CD4-positive, CD25-positive, alpha-beta regulatory T cell (primary cell): Measurements from ENCODE around the gene COA8. TPM values are rescaled to one million over a fixed set of nuclear protein-coding genes. Genes with fewer than 3 reads are reported as not detected.

ENCODE experiments used
- ATAC-seq, 2 donors: fragments of 150-1000 bp; cut with Tn5 transposase; one replicate each; pipeline ENCODE4 v1.10.0; 2021; ENCODE audit warnings: low read depth in 2 of 2, moderate number of reproducible peaks in 2 of 2, moderate library complexity in 1 of 2
- DNase-seq, 3 donors: peaks; one replicate each; pipeline versions ENCODE4 v3.0.0 to v3.0.0-alpha.2; 2012 to 2022; ENCODE audit warnings: mixed read lengths in 1 of 3
- H3K27ac ChIP-seq: one replicate; pipeline ENCODE4 v1.7.0; 2013; ENCODE audit warnings: mild to moderate bottlenecking, low read length; ENCODE audit not compliant: insufficient read depth, poor library complexity, severe bottlenecking
- H3K27me3 ChIP-seq: one replicate; pipeline ENCODE4 v1.7.0; 2013; ENCODE audit warnings: low read length; ENCODE audit not compliant: control insufficient read depth, insufficient read depth
- H3K36me3 ChIP-seq: one replicate; pipeline ENCODE4 v1.7.0; 2013; ENCODE audit warnings: mild to moderate bottlenecking, low read length, moderate library complexity; ENCODE audit not compliant: control insufficient read depth, insufficient read depth
- H3K4me1 ChIP-seq: 2 replicates; pipeline ENCODE4 v1.7.0; 2013; ENCODE audit warnings: mild to moderate bottlenecking, low read length; ENCODE audit not compliant: insufficient read depth, control insufficient read depth, poor library complexity, severe bottlenecking
- H3K4me3 ChIP-seq: one replicate; pipeline ENCODE4 v1.7.0; 2013; ENCODE audit warnings: low read depth, mild to moderate bottlenecking, low read length, moderate library complexity
- H3K9me3 ChIP-seq, 2 experiments: 1 replicate in 1 of 2; 2 replicates in 1 of 2; pipeline ENCODE4 v1.7.0; 2013; ENCODE audit warnings: low read length in 2 of 2, mild to moderate bottlenecking in 1 of 2, moderate library complexity in 1 of 2; ENCODE audit not compliant: control insufficient read depth in 2 of 2
- H3K27ac Mint-ChIP-seq, 3 donors: one replicate each; pipeline ENCODE4 v1.8.0; 2020 to 2022; ENCODE audit warnings: mild to moderate bottlenecking in 3 of 3, mixed read lengths in 3 of 3, moderate library complexity in 2 of 3
- H3K27me3 Mint-ChIP-seq: one replicate; pipeline ENCODE4 v1.8.0; 2022; ENCODE audit warnings: mild to moderate bottlenecking, mixed read lengths
- H3K36me3 Mint-ChIP-seq: one replicate; pipeline ENCODE4 v1.8.0; 2020; ENCODE audit warnings: mixed read lengths
- H3K4me1 Mint-ChIP-seq, 4 donors: one replicate each; pipeline ENCODE4 v1.8.0; 2020 to 2022; ENCODE audit warnings: mixed read lengths in 4 of 4, mild to moderate bottlenecking in 1 of 4
- H3K4me3 Mint-ChIP-seq, 4 donors: one replicate each; pipeline ENCODE4 v1.8.0; 2020 to 2022; ENCODE audit warnings: mild to moderate bottlenecking in 4 of 4, mixed read lengths in 4 of 4, moderate library complexity in 3 of 4
- H3K9me3 Mint-ChIP-seq, 7 donors: one replicate each; pipeline ENCODE4 v1.8.0; 2020 to 2022; ENCODE audit warnings: mixed read lengths in 7 of 7, mild to moderate bottlenecking in 3 of 7, moderate library complexity in 2 of 7
- polyA plus RNA-seq, 4 donors: library from polyadenylated mRNA; unstranded; fragments of 300-500 nt; fragmentation: Illumina TruSeq; gene quantifications; one replicate each; pipeline ENCODE4 v1.2.3, GENCODE V29; 2021
- total RNA-seq: library from RNA; stranded (reverse); gene quantifications from one replicate; pipeline ENCODE4 v1.2.3, GENCODE V29; 2022

COA8 gene
- total and polyA plus RNA-seq, 5 donors from 2014 or later, result 15.1 to 55.0 (median 48.6) TPM

- DNase-seq, result no peak
- Histone ChIP-seq H3K36me3 (peaks cover 10% of the 10 kb centered on the region), H3K4me1 (peaks cover 4% of the 10 kb centered on the region), H3K9me3 (no peaks in the 10 kb centered on the region), H3K4me3 (no peak overlapping the region), H3K27me3 (no peaks in the 10 kb centered on the region), H3K27ac (no peak overlapping the region)
- Mint-ChIP-seq H3K4me1 (peaks cover 0 to 26% (median 16%) of the 10 kb centered on the region in 4 donors), H3K27ac (peak overlapping the region in 1 of 3 donors; percentile 22), H3K36me3 (no peaks in the 10 kb centered on the region), H3K27me3 (no peaks in the 10 kb centered on the region), H3K9me3 (no peaks in the 10 kb centered on the region), H3K4me3 (peak overlapping the region in 1 of 4 donors; percentile 47)
- ATAC-seq, result no peak
Observed at GRCh38 chr14:103568952-103569351, 6.2 kb downstream of the COA8 start.

- H3K4me3 ChIP-seq, result no peak overlapping the region
- peaks cover 0 to 22% (median 12%) of the 10 kb centered on the region in 4 donors for H3K4me1 Mint-ChIP-seq
- H3K9me3 ChIP-seq, result no peaks in the 10 kb centered on the region
- H3K27ac ChIP-seq, result no peak overlapping the region
- H3K36me3 Mint-ChIP-seq, result peaks cover 4% of the 10 kb centered on the region
- H3K9me3 Mint-ChIP-seq, result no peaks in the 10 kb centered on the region
- H3K27me3 ChIP-seq, result no peaks in the 10 kb centered on the region
- peak overlapping the region in 1 of 4 donors; percentile 47 for H3K4me3 Mint-ChIP-seq
- H3K4me1 ChIP-seq, result no peaks in the 10 kb centered on the region
- H3K27ac Mint-ChIP-seq, result peak overlapping the region in 1 of 3 donors; percentile 22
- no peaks in the 10 kb centered on the region for H3K27me3 Mint-ChIP-seq
- no peak for ATAC-seq
- DNase-seq, result no peak
- H3K36me3 ChIP-seq, result peaks cover 14% of the 10 kb centered on the region
Observed at GRCh38 chr14:103569408-103569807, 6.6 kb downstream of the COA8 start.

GRCh38 chr14:103574104-103574503 lies 11.3 kb downstream of the COA8 start:
- Histone ChIP-seq H3K9me3 (no peaks in the 10 kb centered on the region), H3K4me3 (no peak overlapping the region), H3K27ac (no peak overlapping the region), H3K4me1 (no peaks in the 10 kb centered on the region), H3K36me3 (peaks cover 42% of the 10 kb centered on the region), H3K27me3 (no peaks in the 10 kb centered on the region)
- Mint-ChIP-seq H3K36me3 (peaks cover 25% of the 10 kb centered on the region), H3K9me3 (no peaks in the 10 kb centered on the region), H3K4me1 (peaks cover 0 to 5% (median 0%) of the 10 kb centered on the region in 4 donors), H3K27me3 (no peaks in the 10 kb centered on the region), H3K27ac (no peak overlapping the region), H3K4me3 (no peak overlapping the region)
- no peak for DNase-seq
- ATAC-seq, result no peak

- DNase-seq (no peak), ATAC-seq (no peak)
- H3K4me1 Mint-ChIP-seq, result peaks cover 0 to 5% (median 0%) of the 10 kb centered on the region in 4 donors
- Histone ChIP-seq H3K9me3 (no peaks in the 10 kb centered on the region), H3K36me3 (peaks cover 43% of the 10 kb centered on the region), H3K27me3 (no peaks in the 10 kb centered on the region), H3K27ac (no peak overlapping the region), H3K4me3 (no peak overlapping the region), H3K4me1 (no peaks in the 10 kb centered on the region)
- peak overlapping the region in 1 of 3 donors; percentile 69 for H3K27ac Mint-ChIP-seq
- no peaks in the 10 kb centered on the region for H3K27me3 Mint-ChIP-seq
- H3K4me3 Mint-ChIP-seq, result no peak overlapping the region
- peaks cover 25% of the 10 kb centered on the region for H3K36me3 Mint-ChIP-seq
- no peaks in the 10 kb centered on the region for H3K9me3 Mint-ChIP-seq
Observed at GRCh38 chr14:103574707-103575285, 12.0 kb downstream of the COA8 start.

GRCh38 chr14:103576371-103577024 lies 13.7 kb downstream of the COA8 start:
- Mint-ChIP-seq H3K27ac (no peak overlapping the region), H3K9me3 (no peaks in the 10 kb centered on the region), H3K36me3 (peaks cover 30% of the 10 kb centered on the region), H3K4me3 (no peak overlapping the region), H3K27me3 (no peaks in the 10 kb centered on the region), H3K4me1 (peaks cover 0 to 5% (median 0%) of the 10 kb centered on the region in 4 donors)
- DNase-seq, result no peak
- no peak for ATAC-seq
- Histone ChIP-seq H3K27me3 (no peaks in the 10 kb centered on the region), H3K4me3 (no peak overlapping the region), H3K27ac (no peak overlapping the region), H3K36me3 (peaks cover 44% of the 10 kb centered on the region), H3K9me3 (no peaks in the 10 kb centered on the region), H3K4me1 (no peaks in the 10 kb centered on the region)

- Histone ChIP-seq H3K4me1 (no peaks in the 10 kb centered on the region), H3K27ac (no peak overlapping the region), H3K36me3 (peaks cover 40% of the 10 kb centered on the region), H3K9me3 (no peaks in the 10 kb centered on the region), H3K27me3 (no peaks in the 10 kb centered on the region), H3K4me3 (no peak overlapping the region)
- H3K4me1 Mint-ChIP-seq, result peaks cover 0 to 6% (median 0%) of the 10 kb centered on the region in 4 donors
- H3K36me3 Mint-ChIP-seq, result peaks cover 36% of the 10 kb centered on the region
- no peaks in the 10 kb centered on the region for H3K9me3 Mint-ChIP-seq
- no peak for ATAC-seq
- no peaks in the 10 kb centered on the region for H3K27me3 Mint-ChIP-seq
- H3K27ac Mint-ChIP-seq, result no peak overlapping the region
- no peak overlapping the region for H3K4me3 Mint-ChIP-seq
- DNase-seq, result no peak
Observed at GRCh38 chr14:103578401-103579075, 15.8 kb downstream of the COA8 start.

GRCh38 chr14:103581206-103581605 lies 18.4 kb downstream of the COA8 start:
- no peak overlapping the region for H3K27ac ChIP-seq
- DNase-seq, result no peak
- Mint-ChIP-seq H3K27me3 (no peaks in the 10 kb centered on the region), H3K36me3 (peaks cover 25% of the 10 kb centered on the region), H3K4me3 (no peak overlapping the region), H3K27ac (peak overlapping the region in 1 of 3 donors; percentile 23), H3K9me3 (no peaks in the 10 kb centered on the region), H3K4me1 (peaks cover 0 to 3% (median 1%) of the 10 kb centered on the region in 4 donors)
- no peaks in the 10 kb centered on the region for H3K27me3 ChIP-seq
- no peaks in the 10 kb centered on the region for H3K9me3 ChIP-seq
- no peak for ATAC-seq
- no peaks in the 10 kb centered on the region for H3K4me1 ChIP-seq
- H3K4me3 ChIP-seq, result no peak overlapping the region
- H3K36me3 ChIP-seq, result peaks cover 21% of the 10 kb centered on the region
